ENCODE data around the gene NFKB2. TPM values are rescaled to one million over a fixed set of nuclear protein-coding genes. Genes with fewer than 3 reads are reported as not detected.
A peak's percentile ranks its signal among the peaks of the same experiment; 100 is the strongest.

NFKB2 gene
- total RNA-seq, 2 donors from 2014 or later = 29.3 to 44.5 TPM

DNA sequence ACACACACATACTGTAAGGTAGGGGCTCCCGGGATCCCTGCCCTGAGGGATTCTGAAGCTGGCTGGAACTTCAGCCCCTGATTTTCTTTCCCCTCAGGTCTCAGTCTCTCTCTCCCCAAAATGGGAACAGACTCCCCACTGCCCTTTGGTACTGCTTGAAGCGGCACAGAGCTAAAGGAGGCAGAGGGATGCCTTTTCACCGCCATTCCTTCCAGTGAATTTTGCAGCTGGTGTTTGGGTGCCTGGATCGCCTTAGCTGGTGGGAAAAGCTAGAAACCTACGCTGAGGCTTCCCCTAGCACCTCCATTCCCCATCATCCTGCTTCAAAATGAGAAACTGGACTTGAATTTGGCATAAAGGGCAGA is 39.6 kb downstream of the NFKB2 start:
- peak overlapping the region; percentile 47 for H3K27ac ChIP-seq
- no peak for TF ChIP-seq CTCF (IDR thresholded peaks at IDR 0.05)
- H3K36me3 ChIP-seq = no peaks in the 10 kb centered on the region
- no peaks in the 10 kb centered on the region for H3K9me3 ChIP-seq
- peak overlapping the region in 1 of 2 donors; percentile 56 for H3K9ac ChIP-seq (ENCODE audit: low read depth in 2 of 2, low read length in 2 of 2)
- H3K27me3 ChIP-seq = no peaks in the 10 kb centered on the region
- intact Hi-C loops (cut with DNase I) = no loop called here
- H3K4me1 ChIP-seq = peaks cover 4% of the 10 kb centered on the region
- H3K4me3 ChIP-seq = no peak overlapping the region
- DNase-seq = no peak

- DNase-seq = no peak
- H3K4me3 ChIP-seq = no peak overlapping the region
- intact Hi-C loops (cut with DNase I) = no loop called here
- H3K9ac ChIP-seq (ENCODE audit: low read depth in 2 of 2, low read length in 2 of 2) = peak overlapping the region in 1 of 2 donors; percentile 56
- peaks cover 4% of the 10 kb centered on the region for H3K4me1 ChIP-seq
- no peaks in the 10 kb centered on the region for H3K9me3 ChIP-seq
- no peak for TF ChIP-seq CTCF (IDR thresholded peaks at IDR 0.05)
- no peaks in the 10 kb centered on the region for H3K36me3 ChIP-seq
- H3K27me3 ChIP-seq = no peaks in the 10 kb centered on the region
- H3K27ac ChIP-seq = peak overlapping the region; percentile 47
These were observed 40.2 kb downstream of the NFKB2 start for GRCh38 chr10:102435529-102436233.

GRCh38 chr10:102436312-102436711 is 40.8 kb downstream of the NFKB2 start:
- intact Hi-C loops (cut with DNase I) = no loop called here
- no peak overlapping the region for H3K27ac ChIP-seq
- H3K27me3 ChIP-seq = no peaks in the 10 kb centered on the region
- H3K9ac ChIP-seq (ENCODE audit: low read depth in 2 of 2, low read length in 2 of 2) = peak overlapping the region in 1 of 2 donors; percentile 34
- H3K4me3 ChIP-seq = no peak overlapping the region
- no peaks in the 10 kb centered on the region for H3K36me3 ChIP-seq
- H3K9me3 ChIP-seq = no peaks in the 10 kb centered on the region
- no peak for TF ChIP-seq CTCF (IDR thresholded peaks at IDR 0.05)
- peaks cover 4% of the 10 kb centered on the region for H3K4me1 ChIP-seq
- DNase-seq = no peak

GRCh38 chr10:102437515-102437914 is 42.0 kb downstream of the NFKB2 start:
- Histone ChIP-seq H3K4me3 (no peak overlapping the region), H3K9me3 (no peaks in the 10 kb centered on the region), H3K36me3 (no peaks in the 10 kb centered on the region), H3K9ac (ENCODE audit: low read depth in 2 of 2, low read length in 2 of 2) (no peak overlapping the region), H3K27ac (no peak overlapping the region), H3K4me1 (no peaks in the 10 kb centered on the region), H3K27me3 (no peaks in the 10 kb centered on the region)
- no peak for TF ChIP-seq CTCF (IDR thresholded peaks at IDR 0.05)
- intact Hi-C loops (cut with DNase I) = no loop called here
- no peak for DNase-seq

DNA sequence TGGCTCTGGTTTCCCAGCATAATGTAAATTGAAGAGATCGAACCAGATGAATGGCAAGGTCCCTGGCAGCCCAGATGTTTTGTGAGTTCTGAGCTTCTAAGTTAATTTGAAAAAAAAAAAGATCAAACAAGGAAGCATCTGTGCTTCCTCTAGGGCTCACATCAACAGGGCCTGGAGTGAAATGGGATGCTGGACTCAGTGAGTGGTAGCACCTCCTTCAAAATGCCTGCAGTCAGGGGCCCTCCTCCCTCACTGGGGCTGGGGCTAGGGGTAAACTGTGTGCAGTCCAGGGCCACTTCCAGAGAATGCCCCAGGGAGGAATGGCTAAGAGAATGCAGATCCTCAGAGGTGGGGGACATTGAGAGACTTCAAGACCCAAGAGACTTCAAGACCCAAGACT is 42.9 kb downstream of the NFKB2 start:
- H3K27me3 ChIP-seq = no peaks in the 10 kb centered on the region
- no peak for TF ChIP-seq CTCF (IDR thresholded peaks at IDR 0.05)
- no peaks in the 10 kb centered on the region for H3K36me3 ChIP-seq
- H3K27ac ChIP-seq = no peak overlapping the region
- intact Hi-C loops (cut with DNase I) = no loop called here
- no peaks in the 10 kb centered on the region for H3K9me3 ChIP-seq
- H3K4me1 ChIP-seq = no peaks in the 10 kb centered on the region
- no peak for DNase-seq
- H3K9ac ChIP-seq (ENCODE audit: low read depth in 2 of 2, low read length in 2 of 2) = no peak overlapping the region
- no peak overlapping the region for H3K4me3 ChIP-seq
